Occipital lobe (tissue), 2 donors: ENCODE measurements around the gene CPOX. TPM values are rescaled to one million over a fixed set of nuclear protein-coding genes. Genes with fewer than 3 reads are reported as not detected.
"Not testable (repeated sequence)": the region's sequence is repeated elsewhere in the genome, so short reads cannot be mapped to it uniquely, and the experiment has no call there.

Experiments used
- DNase-seq: peaks from one replicate; lab custom pipeline; 2025; lab: John Stamatoyannopoulos, UW
- total RNA-seq: library from RNA; depleted of rRNA; stranded (reverse); fragments of >200 nt; gene quantifications from one replicate; pipeline ENCODE4 v1.2.3, GENCODE V29; 2014

CPOX gene
- total RNA-seq, 1 donor from 2014 or later, result 20.3 TPM

- no peak for DNase-seq
Observed at GRCh38 chr3:98564282-98565005, 29.0 kb downstream of the CPOX start.

DNA sequence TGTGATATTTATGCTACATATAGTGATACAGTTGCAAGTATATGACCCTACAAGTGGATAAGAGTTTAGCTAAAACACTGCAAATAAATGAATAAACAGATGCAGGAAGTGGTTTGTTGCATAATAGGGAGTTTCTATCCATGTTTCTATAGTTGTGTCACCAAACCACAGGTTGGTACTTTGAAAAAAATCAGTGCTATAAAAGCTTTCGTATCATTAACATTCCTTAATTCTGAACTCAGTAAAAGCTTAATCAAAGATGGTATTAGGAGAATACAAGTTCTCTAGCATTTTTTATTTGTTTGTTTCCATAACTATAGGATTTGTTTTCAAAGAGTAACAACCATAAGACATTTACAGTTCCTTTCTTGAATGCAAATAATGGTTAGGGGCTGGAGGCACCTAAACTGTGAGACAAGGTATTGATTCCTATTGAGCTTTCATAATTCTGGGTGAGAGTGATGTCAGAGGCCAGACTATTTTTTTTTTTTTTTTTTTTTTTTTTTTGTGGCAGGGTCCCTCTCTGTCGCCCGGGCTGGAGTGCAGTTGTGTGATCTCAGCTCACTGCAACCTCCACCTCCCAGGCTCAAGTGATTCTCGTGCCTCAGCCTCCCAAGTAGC is 29.6 kb downstream of the CPOX start:
- DNase-seq, result no peak

- DNase-seq, result no peak
Observed at GRCh38 chr3:98561727-98562521, 31.5 kb downstream of the CPOX start.

- no peak for DNase-seq
Observed at GRCh38 chr3:98560911-98561310, 32.5 kb downstream of the CPOX start.

- not testable (repeated sequence) for DNase-seq
Observed at GRCh38 chr3:98559769-98560168, 33.6 kb downstream of the CPOX start.

DNA sequence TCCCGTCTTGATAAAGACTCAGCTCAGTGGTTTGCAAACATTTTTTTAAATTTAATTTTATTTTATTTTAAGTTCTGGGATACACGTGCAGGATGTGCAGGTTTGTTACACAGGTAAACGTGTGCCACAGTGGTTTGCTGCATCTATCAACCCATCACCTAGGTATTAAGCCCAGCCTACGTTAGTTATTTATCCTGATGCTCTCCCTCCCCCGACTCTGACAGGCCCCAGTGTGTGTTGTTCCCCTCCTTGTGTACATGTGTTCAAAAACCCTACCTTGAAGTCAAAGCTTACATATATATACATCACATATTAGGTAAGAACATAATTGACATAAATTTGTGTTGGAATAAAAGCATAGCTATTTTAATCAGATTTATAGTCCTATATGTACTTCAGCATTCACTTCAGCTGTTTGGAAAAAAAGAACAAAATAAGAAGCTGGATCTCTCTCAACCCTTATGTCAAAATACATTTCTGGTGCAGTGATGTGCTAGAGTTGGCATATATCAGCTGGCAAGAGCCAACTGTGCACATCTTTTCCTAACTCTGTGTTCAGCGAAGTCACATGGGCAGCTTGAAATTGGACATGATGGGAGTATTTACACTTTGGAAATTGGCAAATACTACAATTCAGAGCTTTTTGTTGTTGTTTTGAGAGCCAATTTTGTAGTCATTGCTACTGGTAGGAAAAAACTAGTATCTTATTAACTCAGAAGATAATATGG is 35.1 kb downstream of the CPOX start:
- no peak for DNase-seq

DNA sequence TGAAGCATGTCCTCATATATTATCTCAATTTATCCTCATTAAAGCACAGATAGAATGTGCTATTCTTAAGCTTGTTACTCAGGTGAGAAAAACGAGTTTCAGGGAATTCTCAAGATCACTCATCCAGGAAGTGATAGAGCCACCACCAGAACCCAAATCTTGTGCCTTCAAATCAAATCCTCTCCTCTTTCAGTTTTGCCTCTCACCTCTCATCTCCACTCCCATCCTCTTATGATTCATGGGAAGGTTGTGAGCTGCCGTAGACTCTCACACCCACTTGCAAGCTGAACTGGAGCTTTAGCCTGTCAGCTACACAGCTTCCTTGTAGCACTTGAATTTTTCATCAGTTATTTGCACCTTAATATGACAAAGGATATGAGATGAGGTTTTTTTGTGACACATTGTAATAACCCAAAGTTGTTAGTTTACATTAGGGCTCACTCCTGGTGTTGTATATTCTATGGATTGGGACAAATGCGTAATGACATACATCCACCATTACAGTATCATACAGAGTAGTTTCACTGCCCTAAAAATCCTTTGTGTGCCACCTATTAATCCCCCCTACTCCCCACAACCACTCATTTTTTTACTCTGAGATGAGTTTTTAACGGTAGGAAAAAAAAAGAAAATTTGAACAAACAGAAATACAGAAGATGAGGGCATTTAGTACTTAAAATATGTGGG is 35.9 kb downstream of the CPOX start:
- DNase-seq, result no peak

DNA sequence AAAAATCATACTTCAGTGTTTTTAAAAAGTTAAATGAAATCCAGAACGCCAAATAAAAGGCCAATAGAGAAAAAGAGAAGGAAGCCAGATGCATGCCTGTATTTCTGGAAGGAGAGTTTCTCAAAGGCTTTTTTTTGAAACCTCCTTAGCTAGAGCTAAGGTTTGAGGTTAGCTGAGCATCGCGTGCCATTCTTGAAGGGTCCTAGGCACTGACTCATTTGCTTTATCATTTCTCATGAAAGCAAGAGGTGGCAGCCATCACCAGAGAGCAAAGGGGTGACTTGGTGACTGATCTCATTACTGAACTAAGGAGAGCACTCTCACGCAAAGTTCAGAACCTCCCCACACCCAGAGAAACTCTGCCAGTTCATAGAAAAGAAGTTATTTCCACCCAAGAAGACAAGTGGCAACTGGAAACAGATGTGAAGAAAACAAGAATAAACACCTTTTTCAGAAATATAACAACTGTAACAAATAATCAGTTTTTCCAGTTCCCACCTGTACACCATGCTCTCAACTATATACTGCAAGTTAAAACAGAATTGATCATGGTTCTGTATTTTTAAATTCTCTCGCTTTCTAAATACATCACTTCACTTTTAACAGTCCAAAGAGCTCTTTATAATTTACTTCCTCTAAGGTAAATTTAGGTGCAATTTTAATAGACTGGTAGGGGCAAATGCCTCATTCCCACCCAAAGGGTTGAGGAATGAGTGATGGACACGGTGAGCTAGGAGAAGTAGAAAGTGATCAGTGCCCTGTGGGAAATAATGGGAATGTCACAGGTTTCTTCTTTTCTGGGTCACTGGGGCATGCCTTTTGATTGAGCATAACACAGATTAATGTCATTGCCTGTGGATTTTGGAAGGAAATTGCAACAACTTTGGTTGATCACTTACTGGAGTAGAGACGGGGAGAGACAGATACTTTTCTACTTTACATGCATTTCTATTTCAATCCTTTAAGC is 37.0 kb downstream of the CPOX start:
- DNase-seq, result no peak

DNA sequence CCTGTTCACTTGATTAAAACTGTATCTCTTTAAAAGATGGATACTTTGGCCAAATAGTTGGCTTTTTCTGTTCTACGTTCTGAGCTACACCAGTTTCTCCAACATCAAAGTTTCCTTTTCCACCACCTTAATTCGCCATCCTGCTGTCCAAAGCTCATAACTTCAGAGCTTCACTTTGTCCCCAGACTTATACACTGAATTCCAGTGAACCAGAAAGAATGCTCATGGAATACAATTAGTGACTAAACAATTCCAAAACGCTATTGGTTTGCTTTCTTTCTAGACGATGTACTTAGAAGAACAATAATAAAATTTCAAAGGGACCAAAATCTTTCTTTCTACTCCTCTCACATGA is 38.4 kb downstream of the CPOX start:
- DNase-seq, result no peak

- DNase-seq, result no peak
Observed at GRCh38 chr3:98554580-98554979, 38.8 kb downstream of the CPOX start.

GRCh38 chr3:98553753-98554152 is 39.7 kb downstream of the CPOX start:
- no peak for DNase-seq

GRCh38 chr3:98553021-98553563 is 40.3 kb downstream of the CPOX start:
- no peak for DNase-seq

DNA sequence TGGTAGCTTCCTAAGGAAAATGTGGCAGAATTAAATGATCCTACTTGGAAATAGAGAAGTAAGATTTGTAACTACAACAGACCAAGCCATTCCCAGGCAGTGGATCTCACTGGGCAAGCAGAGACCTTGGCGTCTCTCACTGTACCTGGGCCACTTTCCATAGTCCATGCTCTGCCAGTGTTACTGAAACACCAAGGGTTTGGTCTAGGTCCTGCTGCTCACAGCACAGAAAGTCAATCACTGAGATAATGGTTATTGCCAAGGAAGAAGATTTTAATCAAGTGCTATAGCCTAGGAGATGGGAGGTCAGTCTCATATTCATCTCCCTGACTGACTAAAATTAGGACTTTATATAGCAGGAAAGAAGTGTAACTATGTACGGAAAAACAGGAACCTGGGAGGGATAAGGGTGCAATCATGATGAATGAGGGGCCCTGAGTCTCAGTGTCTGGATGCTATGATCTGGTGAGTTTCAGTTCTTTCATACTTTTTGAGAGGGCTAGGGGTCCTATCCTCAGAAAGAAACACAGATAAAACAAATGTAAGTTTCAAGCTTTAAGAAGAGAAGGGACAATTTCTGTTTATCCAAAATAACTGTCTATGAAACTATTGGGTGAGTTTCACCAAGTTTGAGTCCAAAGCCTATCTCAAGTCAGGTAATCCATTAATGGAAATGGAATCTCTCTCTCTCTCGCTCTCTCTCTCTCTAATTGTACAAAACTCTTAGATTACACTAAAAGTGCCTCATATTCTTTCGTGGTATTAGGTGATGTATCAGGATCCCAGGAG is 41.0 kb downstream of the CPOX start:
- DNase-seq, result no peak

DNA sequence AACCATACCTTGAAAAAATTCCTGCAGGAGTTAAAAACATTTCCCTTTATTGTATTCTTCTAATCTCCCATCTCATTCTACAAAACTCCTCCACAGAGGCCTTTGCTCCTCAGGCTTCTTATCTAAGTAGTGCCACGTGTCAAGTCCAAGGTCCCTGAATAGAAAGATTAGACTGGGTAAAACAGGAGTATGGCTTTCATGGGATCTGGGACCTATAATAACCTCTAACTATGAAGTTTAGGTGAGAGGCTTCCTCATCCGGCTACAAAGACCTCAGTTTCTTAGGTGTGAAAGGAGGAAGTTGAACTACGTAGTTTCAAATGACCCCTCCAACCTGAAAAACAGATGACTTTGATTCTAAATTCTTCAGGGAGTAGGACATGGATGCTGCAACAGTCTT is 41.7 kb downstream of the CPOX start:
- DNase-seq, result no peak

DNA sequence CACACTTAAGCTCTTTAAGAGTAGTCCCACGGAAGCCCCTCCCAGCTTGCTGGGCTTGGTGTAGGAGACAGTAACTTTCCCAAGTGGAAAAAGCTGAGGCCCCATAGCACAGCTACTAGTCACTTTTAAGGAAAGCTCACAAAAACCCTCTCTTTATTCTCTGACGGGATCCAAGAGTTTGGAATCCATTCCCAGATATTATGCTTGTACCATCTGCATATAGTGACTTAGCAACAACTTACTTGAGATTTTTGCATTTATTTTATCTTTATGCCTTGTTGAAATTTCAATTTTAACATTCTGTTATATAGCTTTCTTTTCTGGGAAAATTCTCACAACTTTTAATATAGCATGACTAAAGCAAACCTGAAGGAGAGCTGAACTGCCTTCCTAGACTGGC is 42.2 kb downstream of the CPOX start:
- DNase-seq, result no peak

- DNase-seq, result no peak
Observed at GRCh38 chr3:98550833-98551232, 42.6 kb downstream of the CPOX start.

- DNase-seq, result no peak
Observed at GRCh38 chr3:98548544-98548943, 44.9 kb downstream of the CPOX start.

- DNase-seq, result no peak
Observed at GRCh38 chr3:98545940-98546339, 47.5 kb downstream of the CPOX start.

- DNase-seq, result no peak
Observed at GRCh38 chr3:98542623-98543022, 50.8 kb downstream of the CPOX start.
